Skin epidermis (tissue), 12 donors: ENCODE results near the gene STIL.

ENCODE experiments used
- H3K27ac ChIP-seq, 21 experiments: fragments of 200-600 bp; sonication (generic) in 11 of 21; one replicate each; pipeline ENCODE4 v1.5.0; 2020; ENCODE audit warnings: mild to moderate bottlenecking in 3 of 21, inconsistent platforms in 2 of 21, moderate library complexity in 2 of 21
- H3K4me3 ChIP-seq, 7 experiments: fragments of 200-600 bp; sonication (generic) in 2 of 7; one replicate each; pipeline ENCODE4 v1.5.0; 2020; ENCODE audit warnings: inconsistent platforms in 2 of 7, mild to moderate bottlenecking in 2 of 7, moderate library complexity in 1 of 7

Gene STIL

GRCh38 chr1:47243910-47244309 is 70.0 kb downstream of the STIL start:
- no peak overlapping the region for H3K4me3 ChIP-seq
- H3K27ac ChIP-seq: no peak overlapping the region

GRCh38 chr1:47241114-47242113 is 72.5 kb downstream of the STIL start:
- no peak overlapping the region for H3K4me3 ChIP-seq
- H3K27ac ChIP-seq: no peak overlapping the region

- Histone ChIP-seq H3K4me3 (no peak overlapping the region), H3K27ac (no peak overlapping the region)
Measured at GRCh38 chr1:47238935-47239592, 74.9 kb downstream of the STIL start.

- no peak overlapping the region for H3K4me3 ChIP-seq
- H3K27ac ChIP-seq: peak overlapping the region in 1 of 21 experiments; percentile 38
Measured at GRCh38 chr1:47235806-47236205, 78.1 kb downstream of the STIL start.

- no peak overlapping the region for H3K4me3 ChIP-seq
- H3K27ac ChIP-seq: peak overlapping the region in 2 of 21 experiments; percentile 2 to 38
Measured at GRCh38 chr1:47235241-47235681, 78.7 kb downstream of the STIL start.

DNA sequence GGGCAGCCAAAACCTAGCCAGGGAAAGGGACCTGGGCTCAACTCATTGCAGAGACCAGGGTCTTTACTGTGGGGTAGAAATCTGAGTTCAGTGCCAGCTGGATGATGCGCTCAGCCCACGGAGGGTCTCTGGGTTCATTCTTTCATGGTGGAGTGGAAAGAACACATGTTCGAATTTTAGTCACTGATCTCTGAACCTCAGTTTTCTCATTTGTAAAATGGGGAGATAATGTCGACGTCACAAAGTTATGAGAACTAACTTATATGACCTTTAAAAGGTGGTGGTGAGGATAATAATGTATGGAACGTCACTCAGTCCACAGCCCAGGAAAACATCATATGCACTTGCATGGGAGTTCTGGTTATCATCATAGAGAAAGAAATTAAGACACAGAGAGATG is 80.8 kb downstream of the STIL start:
- no peak overlapping the region for H3K4me3 ChIP-seq
- H3K27ac ChIP-seq: no peak overlapping the region

DNA sequence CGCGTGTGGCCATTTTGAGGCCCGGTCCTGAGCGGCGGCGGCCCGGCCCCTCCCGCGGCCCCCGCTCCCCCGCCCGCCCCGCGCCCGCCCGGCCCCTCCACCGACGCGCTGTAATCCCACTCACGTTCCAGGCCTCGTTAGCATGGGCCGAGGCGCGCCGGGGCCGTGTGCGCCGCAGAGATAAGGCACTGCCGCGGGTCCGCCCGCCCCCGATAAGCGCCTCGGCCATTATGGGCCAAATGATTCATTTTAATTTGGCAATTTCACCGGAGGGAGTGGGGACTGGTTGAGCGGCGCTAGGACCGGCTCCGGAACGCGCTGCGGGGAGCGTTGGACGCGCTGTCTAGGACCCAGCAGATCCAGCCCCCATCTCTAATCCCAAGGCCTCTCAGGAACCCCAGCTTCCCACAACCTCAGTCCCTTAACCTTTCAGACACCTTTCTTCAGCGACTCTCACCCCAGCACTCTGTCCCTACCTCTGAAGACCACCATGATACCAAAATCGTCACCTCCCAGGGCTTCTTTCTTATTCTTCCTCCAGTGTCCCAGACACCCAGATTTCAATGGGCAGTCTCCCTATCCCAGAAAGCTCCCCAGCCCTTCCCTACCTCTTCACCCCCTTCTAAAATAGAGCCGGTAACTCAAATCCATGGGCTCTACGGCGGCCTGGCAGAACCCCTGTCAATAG is 81.6 kb downstream of the STIL start, which contains the start of gene TAL1:
TSS of gene TAL1 (minus strand) at position 39 of the 688 bp plus-strand sequence. CDS start 6,337 bp downstream, outside the sequence.
- Histone ChIP-seq H3K27ac (peak within 1 kb of the TSS; percentile 4 to 79 (median 53)), H3K4me3 (peak within 1 kb of the TSS; percentile 5 to 35 (median 17))

DNA sequence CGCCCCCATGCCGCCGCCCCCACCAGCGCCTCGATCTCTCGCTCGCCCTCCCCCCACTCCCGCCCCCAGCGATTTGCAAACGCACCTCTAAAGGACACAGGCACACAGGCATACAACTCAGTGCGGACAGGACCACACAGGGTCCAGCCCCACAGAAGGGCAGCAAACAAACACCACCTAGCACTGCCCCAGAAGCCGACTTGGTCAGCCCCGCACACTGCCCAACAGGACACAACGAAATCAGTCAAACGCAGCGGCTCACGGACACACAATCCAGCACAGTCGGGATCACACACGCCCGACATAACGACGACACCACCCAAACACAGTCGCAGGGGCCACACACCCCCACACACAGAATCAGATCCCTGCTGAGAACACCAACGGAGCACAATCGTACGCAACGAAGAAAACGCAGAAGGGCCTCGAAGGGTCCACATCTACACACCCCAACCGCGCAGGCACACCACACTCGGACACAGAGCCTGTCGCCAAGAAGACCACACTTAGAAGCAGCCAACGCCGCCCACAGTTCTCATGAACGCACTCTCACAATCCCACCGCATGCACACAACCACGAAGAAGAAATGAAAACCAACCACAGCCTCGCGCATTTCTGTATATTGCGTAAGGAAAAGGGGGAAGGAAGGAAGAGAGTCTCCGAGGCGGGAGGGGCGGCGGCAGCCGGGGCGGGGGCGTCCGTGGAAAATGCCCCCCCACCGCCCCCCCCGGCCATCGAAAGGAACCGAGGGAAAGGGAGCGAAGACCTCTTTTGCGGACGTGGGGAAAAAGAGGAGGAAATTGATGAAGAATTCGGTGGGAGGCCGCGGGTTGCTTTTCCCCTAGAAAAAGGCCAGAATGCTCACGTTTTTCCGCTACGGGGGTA is 82.4 kb downstream of the STIL start:
- Histone ChIP-seq H3K27ac (peak overlapping the region in 20 of 21 experiments; percentile 4 to 79 (median 52)), H3K4me3 (peak overlapping the region; percentile 5 to 35 (median 17))

- Histone ChIP-seq H3K27ac (peak overlapping the region in 19 of 21 experiments; percentile 4 to 79 (median 53)), H3K4me3 (peak overlapping the region; percentile 5 to 35 (median 17))
Measured at GRCh38 chr1:47230692-47231300, 83.2 kb downstream of the STIL start.

DNA sequence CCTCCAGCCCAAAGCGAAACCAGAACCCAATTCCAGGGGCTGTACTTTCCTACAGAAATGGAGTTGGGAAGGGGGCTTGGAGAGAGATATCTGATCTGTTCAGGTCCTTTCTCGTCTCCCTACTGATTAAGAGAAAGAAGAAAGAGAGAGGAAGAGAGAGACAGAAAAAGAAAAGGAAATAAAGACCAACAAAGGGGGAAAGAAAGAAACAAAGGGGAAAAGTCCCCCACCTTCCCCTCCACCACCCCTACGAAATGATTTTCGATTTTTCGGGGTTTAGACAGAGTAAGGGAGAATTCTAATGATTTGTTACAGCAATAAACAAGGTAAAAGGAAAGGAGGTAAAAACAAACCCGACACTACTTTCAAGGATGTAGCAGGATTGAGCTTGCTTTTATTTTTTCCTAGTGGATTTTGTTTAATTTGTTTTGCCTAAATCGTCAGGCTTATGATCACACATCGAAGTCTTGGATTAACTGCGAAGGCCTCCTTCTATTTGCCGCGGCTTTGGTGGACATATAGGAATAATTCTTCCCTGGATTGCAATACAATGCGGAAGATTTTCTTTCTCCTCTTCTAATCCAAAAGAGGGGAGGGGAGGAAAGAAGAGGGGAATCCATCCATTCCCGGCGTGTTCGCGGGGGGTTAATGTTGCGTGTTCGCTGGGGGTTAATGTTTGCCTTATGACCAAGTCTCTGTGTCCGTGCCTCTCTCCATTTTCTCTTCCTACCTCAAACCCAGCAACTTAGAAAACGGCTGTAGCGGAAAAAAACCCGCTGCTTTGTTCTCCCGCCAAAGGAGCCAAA is 83.9 kb downstream of the STIL start:
- Histone ChIP-seq H3K27ac (peak overlapping the region in 13 of 21 experiments; percentile 2 to 79 (median 40)), H3K4me3 (peak overlapping the region in 5 of 7 experiments; percentile 5 to 35 (median 6))

DNA sequence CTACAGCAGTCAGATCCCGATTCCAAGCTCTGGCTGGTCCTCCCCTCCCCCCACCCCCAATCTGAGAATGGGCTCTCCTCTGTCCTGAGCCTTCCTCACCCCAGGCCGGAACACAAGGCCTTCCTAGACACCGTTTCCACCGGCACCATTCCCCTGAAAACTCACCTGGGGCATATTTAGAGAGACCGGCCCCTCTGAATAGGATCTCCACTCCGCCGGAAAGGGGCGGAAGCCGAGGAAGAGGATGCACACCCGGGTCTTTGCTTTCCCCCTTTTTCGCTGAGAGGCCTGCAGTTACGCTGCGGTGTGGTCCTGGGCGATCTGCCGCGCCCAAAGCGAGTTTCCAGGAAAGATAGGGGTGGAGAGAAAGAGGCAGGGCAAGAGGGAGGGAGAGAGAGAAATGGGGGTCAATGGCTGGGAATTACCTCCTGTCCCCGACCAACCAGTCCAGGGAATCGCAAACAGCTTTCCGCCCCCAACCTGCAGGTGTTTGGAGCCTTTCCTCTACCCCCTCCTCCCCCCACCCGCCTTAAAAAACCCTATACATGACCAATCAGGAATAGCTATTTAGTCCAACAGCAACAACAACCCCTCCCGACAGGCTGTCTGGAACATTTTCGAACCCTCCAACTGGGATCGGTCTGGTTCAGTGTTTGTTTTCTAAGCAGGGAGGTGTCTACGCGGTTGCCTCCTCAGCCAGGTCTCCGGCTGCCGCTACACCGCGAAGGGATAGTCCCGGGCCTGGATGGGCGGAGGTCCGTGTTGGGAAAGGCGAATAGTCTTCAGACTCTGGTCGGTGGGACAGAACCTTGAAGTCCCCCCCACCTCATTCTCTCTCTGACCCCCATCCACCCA is 84.7 kb downstream of the STIL start:
- Histone ChIP-seq H3K27ac (peak overlapping the region in 9 of 21 experiments; percentile 6 to 72 (median 48)), H3K4me3 (peak overlapping the region in 2 of 7 experiments; percentile 5 to 35)

DNA sequence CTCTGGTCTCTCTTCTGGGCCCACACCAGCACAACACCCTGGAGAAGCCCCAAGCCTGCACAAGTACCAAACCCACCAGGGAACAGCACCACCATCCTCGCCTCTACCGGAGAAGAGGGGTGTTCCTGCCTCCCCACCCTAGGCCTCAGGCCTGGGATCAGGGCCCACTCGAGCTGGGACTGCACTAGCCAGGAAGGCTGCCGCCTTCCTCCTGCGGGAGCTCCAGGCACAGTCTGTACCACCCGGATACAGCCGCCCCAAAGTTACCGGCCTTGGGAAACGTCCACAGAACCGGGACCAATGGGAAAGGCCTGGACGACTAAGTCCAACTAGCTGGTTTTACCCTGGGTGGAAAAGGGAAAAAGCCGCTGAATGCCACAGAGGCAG is 85.3 kb downstream of the STIL start:
- H3K4me3 ChIP-seq: peak overlapping the region in 1 of 7 experiments; percentile 35
- peak overlapping the region in 6 of 21 experiments; percentile 6 to 72 (median 50) for H3K27ac ChIP-seq

- Histone ChIP-seq H3K27ac (no peak overlapping the region), H3K4me3 (no peak overlapping the region)
Measured at GRCh38 chr1:47227341-47228232, 86.4 kb downstream of the STIL start.

- Histone ChIP-seq H3K4me3 (no peak overlapping the region), H3K27ac (no peak overlapping the region)
Measured at GRCh38 chr1:47226839-47227215, 87.1 kb downstream of the STIL start.

GRCh38 chr1:47226121-47226838 is 87.7 kb downstream of the STIL start:
- Histone ChIP-seq H3K4me3 (peak overlapping the region in 1 of 7 experiments; percentile 2), H3K27ac (peak overlapping the region in 3 of 21 experiments; percentile 2 to 27 (median 9))
